Endodermal cell (in vitro differentiated cells): ENCODE data around the gene ARHGEF12. TPM values are rescaled to one million over a fixed set of nuclear protein-coding genes. Genes with fewer than 3 reads are reported as not detected.
A peak's percentile ranks its signal among the peaks of the same experiment; 100 is the strongest.

Experiments used
- DNase-seq: peaks from one replicate; pipeline ENCODE4 v3.0.0-alpha.2; 2017
- H3K27ac ChIP-seq: 2 replicates; pipeline ENCODE4 v1.5.1; 2013; ENCODE audit warnings: mild to moderate bottlenecking, low read depth, low read length, moderate library complexity
- H3K27me3 ChIP-seq: 2 replicates; pipeline ENCODE4 v1.6.1; 2013; ENCODE audit warnings: mild to moderate bottlenecking, low read length, moderate library complexity; ENCODE audit not compliant: insufficient read depth, control insufficient read depth, poor library complexity, severe bottlenecking
- H3K36me3 ChIP-seq: 2 replicates; pipeline ENCODE4 v1.7.0; 2013; ENCODE audit warnings: mild to moderate bottlenecking, low read length, moderate library complexity; ENCODE audit not compliant: control insufficient read depth, insufficient read depth
- H3K4me1 ChIP-seq: one replicate; pipeline ENCODE4 v1.7.0; 2013; ENCODE audit warnings: low read length; ENCODE audit not compliant: control insufficient read depth, insufficient read depth
- H3K4me3 ChIP-seq: 2 replicates; pipeline ENCODE4 v1.5.1; 2013; ENCODE audit warnings: mild to moderate bottlenecking, low read length, moderate library complexity
- H3K9ac ChIP-seq: 2 replicates; pipeline ENCODE4 v1.6.1; 2013; ENCODE audit warnings: mild to moderate bottlenecking, low read length, moderate library complexity; ENCODE audit not compliant: poor library complexity, severe bottlenecking; ENCODE audit errors: extremely low read depth
- H3K9me3 ChIP-seq: 2 replicates; pipeline ENCODE4 v1.6.1; 2013; ENCODE audit warnings: mild to moderate bottlenecking, low read length, moderate library complexity; ENCODE audit not compliant: control insufficient read depth
- H3K27ac Mint-ChIP-seq: 2 replicates; pipeline ENCODE4 v1.8.0; 2020; ENCODE audit warnings: mixed read lengths
- H3K27me3 Mint-ChIP-seq: 2 replicates; pipeline ENCODE4 v1.8.0; 2021; ENCODE audit warnings: mild to moderate bottlenecking, mixed read lengths; ENCODE audit not compliant: insufficient read depth
- H3K36me3 Mint-ChIP-seq: 2 replicates; pipeline ENCODE4 v1.8.0; 2020; ENCODE audit warnings: low read depth, mixed read lengths
- H3K4me1 Mint-ChIP-seq: 2 replicates; pipeline ENCODE4 v1.8.0; 2020; ENCODE audit warnings: mixed read lengths
- H3K4me3 Mint-ChIP-seq: 2 replicates; pipeline ENCODE4 v1.8.0; 2020; ENCODE audit warnings: mild to moderate bottlenecking, moderate library complexity, mixed read lengths
- H3K9me3 Mint-ChIP-seq: 2 replicates; pipeline ENCODE4 v1.8.0; 2020; ENCODE audit warnings: mild to moderate bottlenecking, mixed read lengths
- CTCF ChIP-seq: fragments of 200-600 bp; sonication (generic); conservative IDR thresholded peaks from 2 replicates; pipeline ENCODE4 v1.5.0; 2021; ENCODE audit warnings: antibody characterized with exemption, mild to moderate bottlenecking
- WGBS, 2 experiments: methylation state at CpG; one replicate each; pipeline versions ENCODE4 v1.1.5 to v1.1.7; 2013; ENCODE audit warnings: missing lambda C conversion rate in 2 of 2, mixed read lengths in 1 of 2; ENCODE audit not compliant: insufficient coverage in 1 of 2, insufficient read length in 1 of 2; 5-methylcytosine and 5-hydroxymethylcytosine counted together
- total RNA-seq, 2 donors: library from RNA; stranded (reverse); fragmentation: NEBNext Ultra II Directional in 1 of 2; extraction: Animal tissue kit (Norgen Biotek cat#: 25700) in 1 of 2; gene quantifications; 2 replicates in 1 of 2; 3 replicates in 1 of 2; pipeline ENCODE4 v1.2.1, GENCODE V29; 2021

The ARHGEF12 gene
- total RNA-seq, 2 donors from 2014 or later = 35.3 to 38.7 TPM

DNA sequence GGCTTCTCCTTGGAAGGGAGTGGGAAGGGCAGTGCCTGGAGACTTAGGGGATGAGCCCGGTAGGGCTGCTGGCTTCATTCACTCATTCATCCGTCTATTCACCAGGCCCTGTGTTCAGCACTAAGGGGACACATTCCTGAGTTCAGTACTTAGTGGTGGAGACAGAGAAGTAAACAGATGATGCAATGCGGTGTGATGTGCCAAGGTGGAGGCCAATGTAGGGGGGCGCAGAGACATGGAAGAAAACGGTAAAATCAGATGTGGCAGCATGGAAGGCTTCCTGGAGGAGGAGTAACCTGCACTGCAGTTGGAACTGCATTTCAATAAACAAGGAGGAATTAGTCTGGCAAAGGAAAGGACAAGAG is 196.6 kb downstream of the ARHGEF12 start:
- no peaks in the 10 kb centered on the region for H3K4me1 ChIP-seq
- H3K9ac ChIP-seq = no peak overlapping the region
- H3K36me3 ChIP-seq = no peaks in the 10 kb centered on the region
- H3K27me3 Mint-ChIP-seq = peaks cover 3% of the 10 kb centered on the region
- no peak for DNase-seq
- H3K4me3 Mint-ChIP-seq = no peak overlapping the region
- TF ChIP-seq CTCF = no peak
- H3K9me3 Mint-ChIP-seq = peaks cover 4% of the 10 kb centered on the region
- H3K36me3 Mint-ChIP-seq = no peaks in the 10 kb centered on the region
- peak overlapping the region; percentile 4 for H3K27ac Mint-ChIP-seq
- no peak overlapping the region for H3K27ac ChIP-seq
- H3K27me3 ChIP-seq = no peaks in the 10 kb centered on the region
- WGBS, 2 experiments = 79 to 92% methylated on average over 5 of the region's 5 CpGs
- H3K4me1 Mint-ChIP-seq = peaks cover 7% of the 10 kb centered on the region
- H3K4me3 ChIP-seq = no peak overlapping the region
- no peaks in the 10 kb centered on the region for H3K9me3 ChIP-seq

DNA sequence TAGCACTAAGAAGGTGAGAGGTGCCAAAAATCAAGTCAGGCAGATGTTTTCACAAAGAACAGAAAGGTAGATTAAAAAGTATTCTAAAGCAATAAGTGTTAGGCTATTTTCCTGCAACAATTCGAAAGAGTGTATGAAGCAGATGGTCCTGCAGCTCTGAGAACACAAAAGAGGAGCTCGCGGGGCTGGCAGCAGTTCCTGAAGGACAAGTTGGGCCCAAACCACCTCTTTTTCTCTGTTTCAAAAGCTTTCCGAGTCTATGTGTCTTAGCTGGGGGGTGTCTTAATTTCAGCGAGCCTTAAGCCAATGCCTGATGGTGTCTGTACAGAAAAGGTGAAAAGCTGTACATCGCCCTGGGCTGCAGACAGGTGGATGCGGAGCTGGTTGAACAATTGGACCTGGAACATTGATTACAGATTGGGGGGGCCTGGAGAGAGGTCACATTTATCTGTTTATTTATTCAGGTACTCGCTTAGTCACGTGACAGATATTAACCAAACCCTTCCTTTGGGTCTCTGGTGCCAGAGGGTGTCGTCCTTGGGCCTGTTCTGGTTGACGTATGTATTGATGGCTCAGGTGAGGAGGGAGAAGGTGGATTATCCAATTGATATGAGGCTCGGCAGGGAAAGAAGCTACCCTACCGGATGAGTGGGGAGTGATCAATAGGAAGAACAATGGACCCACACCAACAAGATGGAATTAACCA is 200.0 kb downstream of the ARHGEF12 start:
- no peak for TF ChIP-seq CTCF
- Histone ChIP-seq H3K9ac (no peak overlapping the region), H3K27me3 (no peaks in the 10 kb centered on the region), H3K9me3 (no peaks in the 10 kb centered on the region), H3K36me3 (no peaks in the 10 kb centered on the region), H3K4me3 (no peak overlapping the region), H3K27ac (no peak overlapping the region), H3K4me1 (no peaks in the 10 kb centered on the region)
- Mint-ChIP-seq H3K9me3 (no peaks in the 10 kb centered on the region), H3K27me3 (no peaks in the 10 kb centered on the region), H3K27ac (no peak overlapping the region), H3K4me3 (no peak overlapping the region), H3K36me3 (no peaks in the 10 kb centered on the region), H3K4me1 (peaks cover 13% of the 10 kb centered on the region)
- WGBS, 2 experiments = 95% methylated on average over 9 to 13 of the region's 13 CpGs
- no peak for DNase-seq

- Mint-ChIP-seq H3K9me3 (no peaks in the 10 kb centered on the region), H3K4me3 (no peak overlapping the region), H3K4me1 (peaks cover 13% of the 10 kb centered on the region), H3K27me3 (no peaks in the 10 kb centered on the region), H3K27ac (no peak overlapping the region), H3K36me3 (no peaks in the 10 kb centered on the region)
- H3K27me3 ChIP-seq = no peaks in the 10 kb centered on the region
- peaks cover 3% of the 10 kb centered on the region for H3K9me3 ChIP-seq
- DNase-seq = no peak
- H3K36me3 ChIP-seq = no peaks in the 10 kb centered on the region
- no peak overlapping the region for H3K4me3 ChIP-seq
- WGBS, 2 experiments = 93 to 96% methylated on average over 11 of the region's 11 CpGs
- no peak overlapping the region for H3K9ac ChIP-seq
- no peak overlapping the region for H3K27ac ChIP-seq
- no peaks in the 10 kb centered on the region for H3K4me1 ChIP-seq
- TF ChIP-seq CTCF = no peak
Measured at GRCh38 chr11:120536797-120537169, 200.6 kb downstream of the ARHGEF12 start.
